Right lung (tissue), 5 donors: ENCODE results near the gene PYGM. TPM values are rescaled to one million over a fixed set of nuclear protein-coding genes. Genes with fewer than 3 reads are reported as not detected.
"Not testable (repeated sequence)": the region's sequence is repeated elsewhere in the genome, so short reads cannot be mapped to it uniquely, and the experiment has no call there.

Experiments
- DNase-seq, 2 donors: peaks; one replicate each; pipeline ENCODE4 v3.0.0-alpha.2; 2013
- polyA plus RNA-seq, 5 donors: library from polyadenylated mRNA; unstranded; fragments of 120-200 nt; gene quantifications; one replicate each; pipeline versions ENCODE4 v1.2.1 to v1.2.3, GENCODE V29; 2013; ENCODE audit warnings: inconsistent platforms in 1 of 5, low replicate concordance in 1 of 5; ENCODE audit not compliant: insufficient read length in 5 of 5, insufficient read depth in 1 of 5

PYGM gene
- polyA plus RNA-seq, 5 donors: 1.7 to 12.9 (median 2.7) TPM

DNA sequence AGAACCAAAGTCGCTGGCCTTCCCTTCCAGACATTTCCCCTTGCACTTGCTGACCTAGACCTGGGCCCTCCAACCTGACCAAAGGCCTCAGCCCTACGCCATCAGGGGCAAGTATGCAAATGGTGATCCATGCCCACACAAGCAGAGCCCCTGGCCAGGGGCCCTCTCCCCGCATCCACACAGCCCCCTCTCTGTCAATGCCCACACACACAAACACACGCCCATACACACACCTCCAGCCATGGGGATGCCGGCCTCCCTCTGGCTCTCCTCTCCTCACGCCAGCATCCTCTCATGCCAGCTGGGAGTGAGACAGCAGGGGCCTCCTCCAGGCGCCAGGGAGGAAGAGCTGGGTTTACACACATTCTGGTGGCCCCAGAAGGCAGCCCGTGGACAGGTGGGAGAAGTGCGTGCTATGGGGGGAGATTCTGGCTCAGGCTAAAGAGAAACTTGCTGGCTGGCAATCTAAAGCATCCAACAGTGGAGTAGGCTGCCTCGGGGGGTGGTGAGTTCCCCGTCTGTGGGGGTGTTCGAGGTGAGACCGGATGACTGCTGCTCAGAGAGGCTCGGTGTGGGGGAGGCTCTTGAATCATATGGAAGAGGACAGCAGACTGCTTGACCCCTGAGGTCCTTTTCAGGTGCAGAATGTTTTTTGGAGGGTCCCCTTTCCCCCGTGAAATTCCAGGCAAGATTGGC lies 41.5 kb downstream of the PYGM start:
- no peak for DNase-seq

- DNase-seq: no peak
These were observed 42.6 kb downstream of the PYGM start for GRCh38 chr11:64717268-64717578.

DNA sequence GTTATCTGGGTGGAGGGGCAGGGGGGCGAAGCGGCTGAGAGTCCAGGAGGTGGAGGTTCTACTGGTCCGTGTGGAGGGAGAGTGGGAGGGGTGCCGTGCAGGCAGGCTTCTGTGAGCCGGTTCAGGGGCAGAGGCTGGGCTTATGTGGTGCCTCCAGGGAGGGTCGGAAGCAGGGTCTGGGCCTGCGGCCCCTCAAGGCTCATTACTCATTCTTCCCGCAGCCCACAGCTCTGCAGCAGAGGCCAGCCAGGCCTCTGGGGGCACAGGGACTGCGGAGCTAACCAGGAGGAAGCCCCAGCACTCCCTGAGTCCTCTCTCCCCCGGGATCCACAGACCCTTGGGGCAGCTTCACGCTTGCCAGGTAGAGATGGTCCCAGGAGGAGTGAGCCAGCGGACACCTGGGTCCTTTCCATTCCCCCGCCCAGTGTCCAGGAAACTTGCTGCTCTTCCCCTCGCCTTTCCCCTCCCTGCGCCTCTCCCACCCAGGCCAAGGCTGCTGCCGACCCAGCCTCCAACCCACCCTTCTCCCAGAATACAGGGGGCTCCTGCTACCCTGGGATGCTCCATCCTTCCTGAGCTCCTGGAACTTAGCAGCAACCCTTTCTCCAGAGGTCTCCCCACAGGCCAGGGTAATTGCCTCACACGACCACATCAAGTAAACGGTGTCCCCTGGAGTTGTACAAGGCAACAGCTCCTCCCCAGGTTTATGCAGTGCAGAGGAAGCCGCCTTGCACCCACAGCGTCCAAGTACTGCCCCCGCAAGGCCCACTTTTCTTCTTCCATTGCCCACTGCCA lies 43.1 kb downstream of the PYGM start:
- DNase-seq: no peak

GRCh38 chr11:64715756-64716472 lies 43.9 kb downstream of the PYGM start:
- no peak for DNase-seq

DNA sequence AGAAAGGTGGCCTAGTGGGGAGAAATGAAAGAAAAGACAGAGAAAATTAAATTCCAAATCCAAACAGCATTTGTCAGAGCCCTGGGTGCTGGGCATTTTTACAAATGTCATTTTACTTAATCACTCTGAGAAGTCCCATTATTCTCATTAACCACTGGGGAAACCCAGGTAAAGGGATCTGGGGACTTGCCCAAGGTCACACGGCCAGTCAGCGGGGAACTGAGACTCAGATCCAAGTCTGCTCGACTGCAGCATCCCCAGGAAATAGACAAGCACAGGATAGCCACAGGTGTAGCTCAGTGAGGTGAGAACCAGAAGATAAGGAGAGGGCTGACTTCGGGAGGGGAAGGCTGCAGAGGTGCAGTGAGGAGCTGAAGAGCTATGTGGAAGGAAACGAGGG lies 44.7 kb downstream of the PYGM start:
- DNase-seq: no peak

DNA sequence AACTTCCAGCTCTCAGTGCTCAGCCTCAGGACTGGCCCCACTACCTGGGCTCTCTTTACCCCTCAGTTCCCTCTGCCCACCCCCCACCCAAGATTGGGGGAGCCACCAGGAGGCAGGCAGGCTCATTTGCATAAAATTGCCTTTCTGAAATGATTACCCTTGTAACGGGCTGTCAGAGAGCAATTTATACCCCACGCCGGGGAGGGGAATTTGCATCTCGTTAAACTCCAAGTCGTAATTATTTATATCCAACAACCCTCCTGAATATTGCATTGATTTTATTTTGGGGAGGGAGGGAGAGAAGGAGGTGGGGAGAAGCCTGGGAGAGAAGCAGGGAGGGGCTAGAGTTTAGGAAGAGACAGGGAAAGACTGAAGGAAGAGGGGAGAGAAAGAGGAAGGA lies 45.1 kb downstream of the PYGM start:
- DNase-seq: no peak

DNA sequence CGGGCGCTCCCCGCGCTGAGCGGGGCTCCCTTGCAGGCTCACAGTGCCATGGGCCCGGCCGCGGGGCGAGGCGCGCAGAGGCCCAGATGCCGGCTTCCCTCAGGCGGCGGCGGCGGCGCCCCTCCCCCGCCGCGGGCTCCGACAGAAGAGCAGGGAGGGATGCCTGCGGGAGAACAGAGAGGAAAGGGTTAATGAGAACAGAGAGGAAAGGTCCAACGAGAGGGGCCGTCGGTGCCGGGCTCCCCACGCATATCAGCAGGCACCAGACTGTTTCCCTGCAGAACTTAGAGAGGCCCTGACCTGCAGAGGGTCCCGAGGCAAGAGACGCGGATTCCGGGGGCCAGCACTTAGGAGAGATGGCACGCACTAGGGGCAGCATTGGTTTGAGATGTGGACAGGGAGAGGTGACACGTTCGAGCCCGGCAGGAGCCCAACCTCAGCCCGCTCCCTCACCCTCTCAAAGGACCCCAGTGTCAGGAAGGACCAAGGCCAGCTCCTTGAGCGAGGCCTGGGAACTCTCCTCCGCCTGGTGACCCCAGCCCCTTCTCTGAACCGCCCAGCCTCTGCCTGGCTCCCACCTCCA lies 45.9 kb downstream of the PYGM start:
- DNase-seq: no peak

GRCh38 chr11:64713016-64713707 lies 46.6 kb downstream of the PYGM start:
- peak; percentile 47 to 58 for DNase-seq

- DNase-seq: no peak
These were observed 47.3 kb downstream of the PYGM start for GRCh38 chr11:64712430-64713015.

DNA sequence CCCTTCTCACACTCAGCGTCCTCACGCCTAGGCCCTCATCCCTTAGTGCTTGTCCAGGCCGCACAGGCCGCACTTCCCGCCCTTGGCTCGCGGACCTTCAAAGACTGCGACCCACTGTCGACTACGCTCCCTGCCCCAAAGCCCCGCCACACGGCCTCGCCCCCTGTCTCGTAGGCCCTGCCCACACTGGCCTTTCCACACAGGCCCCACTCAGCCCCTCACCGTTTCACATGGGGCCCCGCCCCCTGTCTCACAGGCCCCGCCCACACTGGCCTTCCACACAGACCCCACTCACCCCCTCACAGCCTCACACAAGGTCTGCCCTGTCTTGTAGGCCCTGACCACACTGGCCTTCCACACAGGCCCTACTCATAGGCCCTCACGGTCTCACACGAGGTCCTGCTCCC lies 47.8 kb downstream of the PYGM start:
- DNase-seq: no peak

DNA sequence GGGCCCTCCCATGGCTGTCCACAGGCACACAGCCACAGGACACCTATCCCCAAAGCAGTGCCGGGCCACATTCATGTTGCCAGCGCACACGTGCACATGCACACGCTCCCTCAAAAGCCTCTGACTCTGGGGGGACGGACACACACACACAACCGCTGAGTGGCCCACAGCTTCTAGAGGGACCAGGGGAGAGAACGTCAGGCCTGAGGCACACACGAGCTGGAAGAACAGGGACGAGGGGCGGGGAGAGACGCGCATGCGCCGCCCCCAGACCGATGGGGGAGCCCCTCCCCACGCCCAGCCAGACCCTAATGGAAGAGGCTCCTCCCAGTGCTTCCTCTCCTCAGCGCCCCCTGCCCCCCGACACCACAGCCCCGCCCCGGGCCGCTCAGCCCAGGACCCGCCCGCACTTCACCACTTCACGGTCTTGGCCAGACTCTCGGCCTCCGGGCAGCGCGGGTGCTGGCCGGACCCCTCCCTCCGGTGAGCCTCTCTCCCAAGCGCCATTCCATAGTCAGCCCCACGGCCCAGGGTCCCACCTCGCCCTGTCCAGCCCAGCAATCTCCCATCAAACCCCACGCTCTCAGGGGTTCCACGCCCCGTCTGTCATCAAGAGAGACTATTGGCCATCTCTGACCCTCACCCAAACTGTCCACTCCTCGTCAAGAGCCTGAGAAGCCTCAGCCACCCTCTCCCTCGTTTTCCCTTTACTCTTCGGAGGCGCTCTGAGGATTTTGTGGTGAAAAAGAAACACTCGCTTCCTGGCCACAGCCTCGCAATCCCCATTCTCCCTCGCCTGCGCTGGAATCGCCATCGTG lies 48.4 kb downstream of the PYGM start:
- DNase-seq: no peak

GRCh38 chr11:64710418-64711137 lies 49.2 kb downstream of the PYGM start:
- no peak for DNase-seq

DNA sequence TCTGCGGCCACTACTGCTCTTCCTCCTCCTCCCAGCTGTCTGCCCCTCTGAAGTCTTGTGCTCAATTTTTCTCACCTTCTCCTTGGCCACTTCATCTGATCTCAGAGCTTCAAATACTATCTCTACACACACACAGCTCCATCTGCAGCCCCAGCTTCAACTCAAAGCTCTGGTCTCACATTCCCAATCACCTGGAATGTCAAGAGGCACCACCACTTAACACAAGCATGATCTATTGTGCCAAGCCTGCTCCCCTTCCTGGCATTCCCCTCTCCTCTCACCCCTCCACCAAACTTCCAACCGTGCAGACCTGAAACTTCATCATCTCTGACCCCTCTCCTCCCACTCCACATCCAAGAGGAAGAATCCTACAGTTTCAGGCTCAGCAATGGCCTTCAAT lies 54.3 kb downstream of the PYGM start:
- DNase-seq: no peak

DNA sequence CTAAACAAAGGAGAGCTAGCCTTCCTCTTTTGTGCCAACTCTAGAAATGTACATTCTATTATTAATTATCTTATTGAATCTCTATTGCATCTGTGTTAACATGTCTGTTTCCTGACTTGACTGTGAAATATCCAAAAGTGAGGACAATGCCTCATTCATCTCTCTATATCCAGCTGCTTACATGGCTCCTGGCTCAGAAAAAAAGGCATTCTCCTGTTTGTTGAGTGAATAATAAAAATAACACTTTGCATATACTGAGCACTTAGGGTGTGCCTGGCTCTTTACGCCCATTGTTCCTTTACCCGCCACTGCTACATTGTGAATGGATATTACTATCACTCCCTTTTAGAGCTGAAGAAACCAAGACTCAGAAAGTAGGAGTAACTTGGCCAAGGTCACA lies 56.7 kb downstream of the PYGM start:
- DNase-seq: no peak

DNA sequence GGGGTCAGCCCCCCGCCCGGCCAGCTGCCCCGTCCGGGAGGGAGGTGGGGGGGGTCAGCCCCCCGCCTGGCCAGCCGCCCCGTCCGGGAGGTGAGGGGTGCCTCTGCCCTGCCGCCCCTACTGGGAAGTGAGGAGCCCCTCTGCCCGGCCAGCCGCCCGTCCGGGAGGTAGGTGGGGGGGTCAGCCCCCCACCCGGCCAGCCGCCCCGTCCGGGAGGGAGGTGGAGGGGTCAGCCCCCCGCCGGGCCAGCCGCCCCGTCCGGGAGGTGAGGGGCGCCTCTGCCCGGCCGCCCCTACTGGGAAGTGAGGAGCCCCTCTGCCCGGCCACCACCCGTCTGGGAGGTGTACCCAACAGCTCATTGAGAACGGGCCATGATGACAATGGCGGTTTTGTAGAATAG lies 57.8 kb downstream of the PYGM start:
- not testable (repeated sequence) for DNase-seq

GRCh38 chr11:64698427-64698826 lies 61.3 kb downstream of the PYGM start:
- DNase-seq: no peak

DNA sequence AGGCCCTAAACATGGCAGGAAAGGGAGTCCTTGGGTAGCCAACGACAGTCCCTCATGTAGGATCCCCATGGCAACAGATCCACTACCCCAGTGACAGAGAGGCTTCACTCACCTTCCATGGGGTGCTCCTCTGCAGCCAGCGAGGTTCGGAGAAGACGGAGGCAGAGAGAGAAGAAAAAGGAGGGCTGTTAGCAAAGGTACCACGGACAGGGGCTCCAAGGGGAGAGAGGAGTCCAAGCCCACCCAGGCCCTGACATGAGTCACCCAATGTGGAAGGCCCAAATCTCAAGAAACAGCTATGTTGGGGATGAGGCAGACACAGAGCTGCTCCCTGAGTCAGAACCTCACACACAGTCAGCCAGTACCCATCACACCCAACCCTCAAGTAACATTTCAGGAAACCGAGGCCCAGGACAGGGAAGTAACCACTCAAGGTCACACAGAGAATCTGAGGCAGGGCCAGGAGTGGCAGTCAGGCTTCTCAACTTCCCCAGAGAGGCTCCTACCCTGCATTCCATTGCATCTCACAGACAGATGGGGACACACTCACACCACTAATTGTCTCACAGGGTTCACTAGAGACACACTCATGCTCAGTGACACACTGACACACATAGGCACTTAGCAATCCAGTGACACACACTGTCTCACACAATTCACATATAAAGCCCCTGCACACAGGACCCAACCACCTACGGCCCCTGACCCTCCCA lies 62.0 kb downstream of the PYGM start:
- no peak for DNase-seq
